OCI-LY7 (cell line): ENCODE results near the gene DDX23. TPM values are rescaled to one million over a fixed set of nuclear protein-coding genes. Genes with fewer than 3 reads are reported as not detected.
"Not testable (repeated sequence)": the region's sequence is repeated elsewhere in the genome, so short reads cannot be mapped to it uniquely, and the experiment has no call there.

ENCODE experiments used
- BruUV-seq: library from RNA; stranded (reverse); fragments of 400-500 nt; replicated peaks from 2 replicates; lab custom pipeline; 2021; lab: Mats Ljungman, UMichigan
- CTCF ChIA-PET: fragments of 300-600 bp; sonication (Branson Sonifier 250); formaldehyde crosslinking; loops from one replicate; lab custom pipeline; 2022; ENCODE audit warnings: antibody characterized with exemption; ENCODE audit not compliant: unreplicated experiment; lab: Charles Lee
- POLR2A ChIA-PET: fragments of 300-600 bp; sonication (Branson Sonifier 250); formaldehyde crosslinking; loops from one replicate; lab custom pipeline; 2022; ENCODE audit warnings: antibody characterized with exemption; lab: Charles Lee
- DNase-seq: peaks from one replicate; pipeline ENCODE4 v3.0.0-alpha.2; 2015; ENCODE audit warnings: low spot score
- H2AFZ ChIP-seq: fragments of 200-600 bp; sonication (generic), shearing (Covaris generic); 2 replicates; pipeline ENCODE4 v1.6.1; 2014; ENCODE audit warnings: mild to moderate bottlenecking, antibody characterized with exemption, low read length, moderate library complexity
- H3K27ac ChIP-seq: fragments of 200-600 bp; sonication (generic); 2 replicates; pipeline ENCODE4 v1.5.1; 2014; ENCODE audit warnings: mixed run types, low read depth, mild to moderate bottlenecking, moderate library complexity, low read length, inconsistent platforms; ENCODE audit not compliant: poor library complexity, severe bottlenecking
- H3K36me3 ChIP-seq: fragments of 200-600 bp; sonication (generic); 2 replicates; pipeline ENCODE4 v1.6.1; 2014; ENCODE audit warnings: mild to moderate bottlenecking, antibody characterized with exemption, low read length, moderate library complexity, mixed read lengths; ENCODE audit not compliant: insufficient read depth
- H3K4me1 ChIP-seq: fragments of 200-600 bp; sonication (generic); 2 replicates; pipeline ENCODE4 v1.5.1; 2014; ENCODE audit warnings: mild to moderate bottlenecking, low read length; ENCODE audit not compliant: insufficient read depth, poor library complexity, severe bottlenecking
- H3K4me2 ChIP-seq: fragments of 200-600 bp; sonication (generic); 2 replicates; pipeline ENCODE4 v1.6.1; 2014; ENCODE audit warnings: mild to moderate bottlenecking, low read length
- H3K4me3 ChIP-seq: fragments of 200-600 bp; sonication (generic); 2 replicates; pipeline ENCODE4 v1.5.1; 2014; ENCODE audit warnings: mild to moderate bottlenecking, low read depth, low read length; ENCODE audit not compliant: poor library complexity, severe bottlenecking
- H3K79me2 ChIP-seq: fragments of 200-600 bp; sonication (generic); 2 replicates; pipeline ENCODE4 v1.6.1; 2016; ENCODE audit warnings: low read depth, mild to moderate bottlenecking, low read length, moderate library complexity, mixed read lengths; ENCODE audit not compliant: insufficient read depth
- H3K9me2 ChIP-seq: fragments of 200-600 bp; sonication (generic); 2 replicates; pipeline ENCODE4 v1.6.1; 2016; ENCODE audit warnings: mild to moderate bottlenecking, low read length, mixed read lengths; ENCODE audit not compliant: insufficient read depth
- H3K9me3 ChIP-seq: fragments of 200-600 bp; sonication (generic); 2 replicates; pipeline ENCODE4 v1.6.1; 2014; ENCODE audit warnings: mild to moderate bottlenecking, mixed run types, low read length, mixed read lengths
- H4K20me1 ChIP-seq: fragments of 200-600 bp; sonication (generic); 2 replicates; pipeline ENCODE4 v1.6.1; 2014; ENCODE audit warnings: mild to moderate bottlenecking, antibody characterized with exemption, low read length, moderate library complexity, mixed read lengths; ENCODE audit not compliant: insufficient read depth
- EZH2phosphoT487 ChIP-seq: fragments of 200-600 bp; sonication (generic); IDR thresholded peaks from 2 replicates; pipeline ENCODE4 v1.6.1; 2018; ENCODE audit warnings: low read depth, borderline replicate concordance, mild to moderate bottlenecking, mixed run types, antibody characterized with exemption, low read length, moderate library complexity, mixed read lengths
- intact Hi-C: fragments of 100-400 bp; cut with micrococcal nuclease; formaldehyde crosslinking; loops from one replicate; pipeline ENCODE4 v1.10.0; 2022; ENCODE audit not compliant: unreplicated experiment
- total RNA-seq, 2 experiments: library from RNA; depleted of rRNA in 1 of 2; stranded (reverse); fragments of >200 nt in 1 of 2; shearing (Covaris generic) in 1 of 2; gene quantifications; 2 replicates each; pipeline ENCODE4 v1.2.3, GENCODE V29; 2014 to 2022
- TF ChIP-seq, protein P1 (sequence below): fragments of 200-600 bp; sonication (generic); conservative IDR thresholded peaks from 2 replicates; pipeline ENCODE4 v1.5.1; 2014; ENCODE audit warnings: mild to moderate bottlenecking, antibody characterized with exemption, low read length, moderate library complexity, mixed read lengths

The DDX23 gene
- total RNA-seq, 2 experiments from 2014 or later: 91.1 to 119 TPM

DNA sequence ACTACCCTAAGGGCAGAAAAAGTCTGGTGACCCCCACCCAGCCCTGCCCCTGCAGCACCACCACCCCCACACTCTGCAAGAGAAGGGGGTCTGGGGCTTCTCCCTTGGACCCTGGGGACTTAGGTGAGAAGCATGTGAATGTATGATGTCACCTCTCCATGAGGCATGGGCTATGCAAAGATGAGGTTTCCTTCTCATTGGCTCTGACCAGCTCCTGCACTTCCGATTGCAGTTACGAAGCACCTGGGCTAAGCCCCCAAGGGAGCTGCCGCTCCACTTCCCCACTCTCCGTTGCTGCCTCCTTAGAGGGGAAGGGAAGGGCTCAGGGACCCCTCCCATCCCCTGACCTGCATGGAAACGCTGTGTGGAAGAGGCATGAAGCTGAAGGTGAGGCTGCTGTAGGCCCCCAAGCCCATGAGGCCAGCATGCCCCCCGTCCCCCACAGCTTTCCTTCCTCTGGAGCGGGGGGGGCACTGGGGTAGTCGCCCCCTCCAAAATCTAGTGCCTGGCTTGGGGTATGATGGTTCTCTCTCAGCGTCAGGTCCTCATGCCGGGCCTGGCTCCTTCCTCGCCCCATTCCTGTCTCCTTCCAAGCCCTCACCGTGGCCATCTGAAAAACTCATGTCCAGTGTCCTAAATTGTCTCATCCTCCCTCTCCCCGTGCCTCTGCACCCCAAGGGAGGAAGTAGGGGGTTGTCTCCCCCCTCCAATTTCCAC lies 5.5 kb upstream of the DDX23 start:
- ChIA-PET CTCF (interaction anchor here (0.5 to 1.2 kb wide), 3 partner anchors 33 to 466 kb away, joined by 3 to 7 read pairs (median 6); partner anchors contain the start of gene TROAP), POLR2A (interaction anchor here (0.5 to 4.6 kb wide), 4 partner anchors 10 to 44 kb away, joined by 3 to 47 read pairs (median 3); partner anchors contain the start of gene RND1)
- Histone ChIP-seq H3K4me3 (peak overlapping the region; percentile 34), H3K36me3 (peaks cover 38% of the 10 kb centered on the region), H3K9me2 (no peaks in the 10 kb centered on the region), H3K4me2 (peak overlapping the region; percentile 57), H3K27ac (peak overlapping the region; percentile 27), H2AFZ (no peak overlapping the region), H4K20me1 (no peaks in the 10 kb centered on the region), H3K79me2 (no peaks in the 10 kb centered on the region), H3K9me3 (no peaks in the 10 kb centered on the region), H3K4me1 (peaks cover 42% of the 10 kb centered on the region)
- TF ChIP-seq, protein P1, sequence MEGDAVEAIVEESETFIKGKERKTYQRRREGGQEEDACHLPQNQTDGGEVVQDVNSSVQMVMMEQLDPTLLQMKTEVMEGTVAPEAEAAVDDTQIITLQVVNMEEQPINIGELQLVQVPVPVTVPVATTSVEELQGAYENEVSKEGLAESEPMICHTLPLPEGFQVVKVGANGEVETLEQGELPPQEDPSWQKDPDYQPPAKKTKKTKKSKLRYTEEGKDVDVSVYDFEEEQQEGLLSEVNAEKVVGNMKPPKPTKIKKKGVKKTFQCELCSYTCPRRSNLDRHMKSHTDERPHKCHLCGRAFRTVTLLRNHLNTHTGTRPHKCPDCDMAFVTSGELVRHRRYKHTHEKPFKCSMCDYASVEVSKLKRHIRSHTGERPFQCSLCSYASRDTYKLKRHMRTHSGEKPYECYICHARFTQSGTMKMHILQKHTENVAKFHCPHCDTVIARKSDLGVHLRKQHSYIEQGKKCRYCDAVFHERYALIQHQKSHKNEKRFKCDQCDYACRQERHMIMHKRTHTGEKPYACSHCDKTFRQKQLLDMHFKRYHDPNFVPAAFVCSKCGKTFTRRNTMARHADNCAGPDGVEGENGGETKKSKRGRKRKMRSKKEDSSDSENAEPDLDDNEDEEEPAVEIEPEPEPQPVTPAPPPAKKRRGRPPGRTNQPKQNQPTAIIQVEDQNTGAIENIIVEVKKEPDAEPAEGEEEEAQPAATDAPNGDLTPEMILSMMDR: no peak
- no peak for TF ChIP-seq EZH2phosphoT487
- intact Hi-C loops: loop anchor here (10.0 kb wide), 1 partner anchor 977 kb away; no protein-coding TSS in a partner anchor
- DNase-seq: peak; percentile 83
- no TSS peak for BruUV-seq

DNA sequence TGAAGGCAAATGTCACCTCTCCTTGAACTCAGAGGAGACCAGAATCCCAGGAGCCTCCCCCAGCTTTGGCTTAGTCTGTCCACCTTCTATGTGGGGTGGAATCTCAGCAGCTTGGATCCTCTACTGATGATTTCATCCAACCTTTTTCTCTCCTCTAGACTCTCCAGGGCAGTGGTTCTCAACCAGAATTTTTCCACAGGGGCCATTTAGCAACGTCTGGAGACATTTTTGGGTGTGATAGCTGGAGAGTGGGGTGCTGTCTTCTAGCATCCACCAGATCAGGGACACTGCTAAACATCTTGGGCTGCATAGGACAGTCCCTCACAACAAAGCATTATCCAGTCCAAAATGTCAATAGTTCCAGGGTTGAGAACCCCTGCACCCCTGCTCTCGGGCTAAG lies 4.4 kb upstream of the DDX23 start:
- Histone ChIP-seq H3K4me1 (peaks cover 42% of the 10 kb centered on the region), H4K20me1 (no peaks in the 10 kb centered on the region), H3K79me2 (peaks cover 5% of the 10 kb centered on the region), H3K9me2 (no peaks in the 10 kb centered on the region), H3K27ac (no peak overlapping the region), H3K4me2 (no peak overlapping the region), H3K4me3 (no peak overlapping the region), H2AFZ (no peak overlapping the region), H3K36me3 (peaks cover 28% of the 10 kb centered on the region), H3K9me3 (no peaks in the 10 kb centered on the region)
- intact Hi-C loops: loop anchor here (10.0 kb wide), 1 partner anchor 978 kb away; no protein-coding TSS in a partner anchor
- POLR2A ChIA-PET: interaction anchor here (0.7 to 4.6 kb wide), 4 partner anchors 11 to 1203 kb away, joined by 3 to 47 read pairs (median 3); partner anchors contain the start of gene RND1
- DNase-seq: no peak
- no TSS peak for BruUV-seq
- no peak for TF ChIP-seq EZH2phosphoT487
- TF ChIP-seq, protein P1: no peak
- CTCF ChIA-PET: interaction anchor here (1.2 kb wide), 1 partner anchor 34 kb away, joined by 7 read pairs; no protein-coding TSS in a partner anchor

DNA sequence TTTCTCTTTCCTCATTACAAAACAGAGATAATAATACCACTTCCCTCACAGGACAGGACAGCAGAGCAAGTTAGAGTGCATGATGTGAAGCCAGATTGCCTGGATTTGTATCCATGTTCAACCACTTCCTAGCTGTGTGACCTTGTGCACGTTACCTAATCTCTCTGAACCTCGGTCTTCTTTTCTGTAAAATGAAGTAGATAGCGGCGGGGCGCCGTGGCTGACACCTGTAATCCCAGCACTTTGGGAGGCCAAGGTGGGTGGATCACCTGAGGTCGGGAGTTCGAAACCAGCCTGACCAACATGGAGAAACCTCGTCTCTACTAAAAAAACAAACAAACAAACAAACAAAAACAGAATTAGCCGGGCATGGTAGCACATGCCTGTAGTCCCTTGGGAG lies 3.0 kb upstream of the DDX23 start:
- not testable (repeated sequence) for H4K20me1 ChIP-seq, H3K27ac ChIP-seq, H3K4me2 ChIP-seq, DNase-seq, BruUV-seq, H3K9me2 ChIP-seq, H3K4me3 ChIP-seq, H2AFZ ChIP-seq, H3K9me3 ChIP-seq
- Histone ChIP-seq H3K4me1 (peaks cover 43% of the 10 kb centered on the region), H3K79me2 (peaks cover 20% of the 10 kb centered on the region), H3K36me3 (peaks cover 25% of the 10 kb centered on the region)
- ChIA-PET CTCF (interaction anchor here (0.6 to 2.8 kb wide), 2 partner anchors 36 to 71 kb away, joined by 3 to 35 read pairs; no protein-coding TSS in a partner anchor), POLR2A (interaction anchor here (4.6 kb wide), 1 partner anchor 12 kb away, joined by 47 read pairs; the partner anchor contains the start of gene RND1)
- intact Hi-C loops: loop anchor here (5.0 to 10.0 kb wide), 2 partner anchors 277 to 980 kb away; partner anchors contain the start of gene TUBA1B
